HG03060 (cell line): ENCODE measurements around the gene THSD7B.

Experiments
- ATAC-seq: cut with Tn5 transposase; IDR thresholded peaks from one replicate; pipeline ENCODE4 v1.9.1; 2021; ENCODE audit warnings: low read depth, moderate number of reproducible peaks; ENCODE audit not compliant: unreplicated experiment

Gene THSD7B

GRCh38 chr2:137187216-137187615 lies 421.9 kb downstream of the THSD7B start:
- ATAC-seq: no peak

- ATAC-seq: no peak
Observed at GRCh38 chr2:137190411-137191195, 425.3 kb downstream of the THSD7B start.

- ATAC-seq: no peak
Observed at GRCh38 chr2:137192366-137193310, 427.3 kb downstream of the THSD7B start.

GRCh38 chr2:137193401-137193800 lies 428.1 kb downstream of the THSD7B start:
- no peak for ATAC-seq

GRCh38 chr2:137194111-137194510 lies 428.8 kb downstream of the THSD7B start:
- no peak for ATAC-seq

- no peak for ATAC-seq
Observed at GRCh38 chr2:137199751-137200150, 434.4 kb downstream of the THSD7B start.

GRCh38 chr2:137202318-137202717 lies 437.0 kb downstream of the THSD7B start:
- no peak for ATAC-seq

- ATAC-seq: no peak
Observed at GRCh38 chr2:137205324-137205723, 440.0 kb downstream of the THSD7B start.

- ATAC-seq: no peak
Observed at GRCh38 chr2:137206069-137206468, 440.7 kb downstream of the THSD7B start.

- no peak for ATAC-seq
Observed at GRCh38 chr2:137207030-137207429, 441.7 kb downstream of the THSD7B start.

- no peak for ATAC-seq
Observed at GRCh38 chr2:137208431-137208891, 443.1 kb downstream of the THSD7B start.

- no peak for ATAC-seq
Observed at GRCh38 chr2:137210039-137210438, 444.7 kb downstream of the THSD7B start.

GRCh38 chr2:137211761-137212160 lies 446.4 kb downstream of the THSD7B start:
- no peak for ATAC-seq

- ATAC-seq: no peak
Observed at GRCh38 chr2:137220438-137220993, 455.2 kb downstream of the THSD7B start.

- peak; percentile 70 for ATAC-seq
Observed at GRCh38 chr2:137221797-137222492, 456.6 kb downstream of the THSD7B start.

GRCh38 chr2:137223722-137224121 lies 458.4 kb downstream of the THSD7B start:
- no peak for ATAC-seq

- ATAC-seq: no peak
Observed at GRCh38 chr2:137228566-137228965, 463.2 kb downstream of the THSD7B start.

GRCh38 chr2:137229834-137230233 lies 464.5 kb downstream of the THSD7B start:
- ATAC-seq: no peak

- no peak for ATAC-seq
Observed at GRCh38 chr2:137231628-137232027, 466.3 kb downstream of the THSD7B start.

- ATAC-seq: no peak
Observed at GRCh38 chr2:137232076-137232475, 466.7 kb downstream of the THSD7B start.
